HG02970 (cell line): ENCODE results near the gene NCF4.

Source experiments
- ATAC-seq: cut with Tn5 transposase; IDR thresholded peaks from one replicate; pipeline ENCODE4 v1.9.1; 2021; ENCODE audit warnings: mild to moderate bottlenecking, moderate library complexity, moderate number of reproducible peaks; ENCODE audit not compliant: unreplicated experiment, low FRiP score

NCF4 gene

DNA sequence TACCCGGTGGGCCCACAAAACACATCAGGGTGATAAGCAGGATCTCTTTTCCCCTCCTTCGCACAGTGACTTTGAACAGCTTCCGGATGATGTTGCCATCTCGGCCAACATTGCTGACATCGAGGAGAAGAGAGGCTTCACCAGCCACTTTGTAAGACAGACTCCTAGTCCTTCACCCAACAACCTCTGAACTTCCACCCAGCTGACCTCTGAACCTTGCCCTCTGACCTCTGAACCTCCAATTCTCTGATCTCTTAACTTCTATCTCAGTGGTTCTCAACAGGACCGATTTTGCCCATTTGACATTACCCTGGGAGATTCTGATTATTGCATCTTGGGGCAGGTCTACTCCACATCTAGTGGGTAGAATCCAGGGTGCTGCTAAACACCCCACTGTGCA is 3.2 kb downstream of the NCF4 start:
- no peak for ATAC-seq

DNA sequence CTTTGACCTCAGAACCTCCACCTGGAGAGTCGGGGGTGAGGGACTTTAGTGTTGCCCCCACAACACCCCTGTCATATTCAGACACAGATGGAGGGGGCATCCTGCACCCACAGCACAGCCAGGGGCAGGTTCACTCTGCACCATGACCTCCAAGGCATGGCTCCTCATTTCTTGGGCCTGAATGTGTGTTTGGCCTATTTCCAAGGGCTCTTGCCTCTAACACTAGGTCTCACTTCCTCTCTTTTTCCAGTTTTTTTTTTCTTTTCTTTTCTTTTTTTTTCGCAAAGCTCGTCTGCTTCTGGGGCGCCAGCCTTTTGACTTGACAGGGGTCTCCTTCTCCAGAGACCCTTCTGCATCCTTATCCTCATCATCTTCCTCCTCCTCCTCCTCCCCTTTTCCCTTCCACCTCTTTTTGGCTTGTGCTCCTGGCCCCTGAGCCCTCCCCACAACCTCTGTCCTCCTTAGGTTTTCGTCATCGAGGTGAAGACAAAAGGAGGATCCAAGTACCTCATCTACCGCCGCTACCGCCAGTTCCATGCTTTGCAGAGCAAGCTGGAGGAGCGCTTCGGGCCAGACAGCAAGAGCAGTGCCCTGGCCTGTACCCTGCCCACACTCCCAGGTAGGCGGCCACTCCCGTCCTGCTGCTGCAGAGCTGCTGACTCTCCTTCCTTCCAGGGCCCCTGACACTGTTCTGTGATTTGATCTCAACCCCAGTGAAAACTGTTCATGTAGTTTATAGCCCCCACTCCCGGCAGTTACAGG is 3.8 kb downstream of the NCF4 start:
- no peak for ATAC-seq

DNA sequence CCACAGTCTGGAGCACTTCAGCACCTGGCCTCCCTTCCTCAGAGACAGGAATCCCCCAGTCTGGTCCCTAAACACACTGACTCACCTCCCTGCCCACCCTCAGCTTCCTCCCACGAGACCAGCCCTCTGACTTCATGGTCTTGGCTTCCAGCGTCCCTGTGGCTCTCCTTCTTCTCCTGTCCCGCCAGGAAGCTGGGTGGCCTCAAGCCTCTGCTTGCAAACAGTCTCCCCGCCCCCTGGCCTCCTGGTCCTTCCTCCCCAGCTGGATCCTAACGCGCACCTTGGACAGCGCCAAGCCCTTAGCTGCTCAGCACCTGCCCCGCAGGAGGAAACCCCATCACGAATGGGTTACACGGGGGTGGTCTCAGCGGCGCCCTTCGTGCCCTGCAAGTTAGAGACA is 4.5 kb downstream of the NCF4 start:
- no peak for ATAC-seq

- no peak for ATAC-seq
Observed at GRCh38 chr22:36867695-36868094, 6.9 kb downstream of the NCF4 start.

- no peak for ATAC-seq
Observed at GRCh38 chr22:36868546-36869181, 7.9 kb downstream of the NCF4 start.

DNA sequence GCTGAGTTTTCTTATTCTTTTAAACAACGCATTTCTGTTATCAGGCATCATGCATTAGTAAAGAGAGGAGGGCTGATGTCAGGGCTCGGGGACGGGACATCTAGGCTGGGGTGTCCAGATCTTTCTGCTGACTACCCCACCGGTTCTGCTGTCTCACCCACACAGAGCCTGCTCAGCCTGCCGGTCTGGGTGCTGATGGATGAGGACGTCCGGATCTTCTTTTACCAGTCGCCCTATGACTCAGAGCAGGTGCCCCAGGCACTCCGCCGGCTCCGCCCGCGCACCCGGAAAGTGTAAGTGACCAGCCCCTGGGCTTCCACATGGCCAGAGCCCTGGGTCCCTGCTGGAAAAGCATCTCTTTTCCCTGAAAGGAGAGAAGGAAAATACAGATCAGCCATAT is 9.4 kb downstream of the NCF4 start:
- no peak for ATAC-seq

GRCh38 chr22:36871669-36872081 is 10.9 kb downstream of the NCF4 start:
- ATAC-seq = no peak

DNA sequence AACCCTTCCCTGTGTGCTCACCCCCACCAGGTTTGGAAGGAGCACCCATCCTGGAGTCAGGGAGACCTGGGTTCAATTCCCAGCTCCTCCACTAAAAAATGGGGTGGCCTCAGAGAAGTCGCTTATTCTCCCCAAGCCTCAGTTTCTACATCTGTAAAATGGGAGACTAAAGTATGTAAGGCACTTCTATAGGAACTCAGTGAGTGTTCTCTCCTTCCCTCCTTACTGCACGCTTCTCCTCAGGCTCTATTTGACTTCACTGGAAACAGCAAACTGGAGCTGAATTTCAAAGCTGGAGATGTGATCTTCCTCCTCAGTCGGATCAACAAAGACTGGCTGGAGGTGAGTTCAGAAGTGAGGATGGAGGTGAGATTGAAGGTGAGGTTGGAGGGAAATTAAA is 11.3 kb downstream of the NCF4 start:
- ATAC-seq = no peak

DNA sequence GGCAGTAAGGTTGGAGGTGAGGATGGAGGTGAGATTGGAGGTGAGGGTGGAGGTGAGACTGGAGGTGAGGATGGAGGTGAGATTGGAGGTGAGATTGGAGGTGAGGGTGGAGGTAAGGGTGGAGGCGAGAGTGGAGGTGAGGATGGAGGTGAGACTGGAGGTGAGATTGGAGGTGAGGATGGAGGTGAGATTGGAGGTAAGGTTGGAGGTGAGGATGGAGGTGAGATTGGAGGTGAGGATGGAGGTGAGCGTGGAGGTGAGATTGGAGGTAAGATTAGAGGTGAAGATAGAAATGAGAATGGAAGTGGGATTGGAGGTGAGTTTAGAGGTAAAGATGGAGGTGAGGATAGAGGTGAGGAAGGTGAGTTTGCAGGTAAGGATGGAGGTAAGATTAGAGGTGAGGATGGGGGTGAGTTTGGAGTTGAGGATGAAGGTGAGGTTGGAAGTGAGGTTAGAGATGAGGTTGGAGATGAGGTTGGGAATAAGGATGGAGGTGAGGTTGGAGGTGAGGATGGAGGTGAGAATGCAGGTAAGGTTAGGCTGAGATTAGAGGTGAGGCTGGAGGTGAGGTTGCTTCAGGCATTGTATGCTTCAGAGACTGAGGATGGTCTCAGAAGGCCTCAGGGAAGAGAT is 12.2 kb downstream of the NCF4 start:
- ATAC-seq = no peak

- peak; percentile 81 for ATAC-seq
Observed at GRCh38 chr22:36873614-36874308, 13.0 kb downstream of the NCF4 start.

GRCh38 chr22:36874309-36874696 is 13.5 kb downstream of the NCF4 start:
- no peak for ATAC-seq

GRCh38 chr22:36874736-36875135 is 13.9 kb downstream of the NCF4 start:
- no peak for ATAC-seq

- ATAC-seq = no peak
Observed at GRCh38 chr22:36875741-36876140, 14.9 kb downstream of the NCF4 start.

DNA sequence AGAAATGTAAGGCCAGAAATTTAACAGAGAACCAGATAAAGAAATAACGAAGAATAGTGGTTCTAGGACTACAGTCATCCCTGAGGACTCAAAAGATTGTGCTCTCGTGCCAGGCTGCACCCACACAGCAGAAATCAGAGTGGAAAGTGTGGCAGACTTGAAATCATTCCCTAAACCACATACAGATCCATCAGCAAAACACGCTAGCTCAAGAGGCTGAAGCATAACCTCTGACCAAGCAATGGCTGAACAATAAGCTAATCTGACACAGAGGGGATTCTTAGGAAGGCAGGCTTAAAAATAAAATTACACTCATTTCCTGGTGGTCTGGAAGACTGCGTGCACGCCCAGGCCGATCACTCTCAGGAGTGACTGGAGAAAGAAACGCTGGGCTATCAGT is 19.0 kb downstream of the NCF4 start:
- ATAC-seq = no peak

- no peak for ATAC-seq
Observed at GRCh38 chr22:36881504-36882245, 20.9 kb downstream of the NCF4 start.

GRCh38 chr22:36884349-36885158 is 23.7 kb downstream of the NCF4 start:
- no peak for ATAC-seq

DNA sequence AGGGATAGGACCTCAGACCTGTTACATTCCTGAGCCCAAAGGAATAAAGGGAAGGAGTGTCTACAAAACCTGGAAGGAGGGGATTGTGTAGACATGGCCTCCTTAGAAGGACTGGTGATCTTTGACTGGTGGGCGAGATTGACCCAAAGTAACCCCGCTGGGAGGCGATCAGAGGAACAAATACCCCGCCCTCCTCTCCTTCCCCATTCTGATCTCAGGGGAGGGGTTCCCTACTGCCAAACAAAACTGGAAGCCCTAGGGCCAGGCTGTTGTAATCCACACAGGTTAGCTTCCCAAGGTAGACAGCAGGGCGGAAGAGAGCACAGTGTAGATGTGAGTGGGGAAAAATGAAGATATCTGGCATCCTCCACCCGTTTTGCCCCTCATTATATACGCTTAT is 24.7 kb downstream of the NCF4 start:
- ATAC-seq = no peak

DNA sequence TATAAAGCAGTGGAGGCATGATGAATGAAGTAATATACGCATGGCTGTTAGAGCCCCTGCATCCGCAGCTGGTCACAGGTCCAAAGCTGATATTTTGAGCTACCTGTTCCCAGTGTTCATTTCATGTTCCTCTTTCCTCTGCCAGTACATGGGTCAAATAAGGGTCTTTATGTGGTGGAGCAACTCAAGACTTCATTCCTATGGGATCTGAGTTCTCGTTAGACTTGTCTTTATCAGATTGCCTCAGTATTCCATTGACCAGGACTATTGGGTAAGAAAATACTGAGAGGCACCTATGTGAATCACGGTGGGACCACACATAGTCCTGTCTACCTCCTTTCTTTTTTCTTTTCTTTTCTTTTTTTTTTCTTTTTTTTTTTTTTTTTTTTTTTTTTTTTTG is 25.2 kb downstream of the NCF4 start:
- ATAC-seq = no peak

DNA sequence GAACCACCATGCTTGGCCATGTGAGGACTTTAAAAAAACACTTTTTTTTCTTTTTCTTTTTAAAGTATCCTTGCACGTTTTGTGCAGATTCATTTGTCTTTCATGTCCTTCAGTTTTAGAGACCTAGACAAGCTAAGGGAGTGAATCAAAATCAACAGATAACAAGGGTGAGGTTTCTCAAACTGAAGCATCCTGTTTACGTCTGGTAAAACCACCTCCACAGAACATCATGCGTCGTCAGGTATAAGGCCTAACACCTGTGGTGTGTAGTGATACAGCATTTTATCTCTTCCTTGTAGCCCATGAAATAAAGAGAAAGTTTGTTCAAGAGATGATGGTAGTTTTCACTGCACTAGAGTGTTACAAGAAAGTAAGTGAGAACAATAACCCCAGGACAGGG is 26.4 kb downstream of the NCF4 start:
- no peak for ATAC-seq

GRCh38 chr22:36891646-36892045 is 30.8 kb downstream of the NCF4 start:
- ATAC-seq = no peak
